Urothelium cell line (cell line): ENCODE results near the gene CRHR1.
A peak's percentile ranks its signal among the peaks of the same experiment; 100 is the strongest.
"Not testable (repeated sequence)": the region's sequence is repeated elsewhere in the genome, so short reads cannot be mapped to it uniquely, and the experiment has no call there.

Experiments
- DNase-seq: peaks from one replicate; pipeline ENCODE4 v3.0.0; 2011; ENCODE audit warnings: low spot score, mixed read lengths
- FAIRE-seq: peaks from 2 replicates; lab custom pipeline; 2011; peaks lifted over from hg19 to GRCh38; lab: Jason Lieb, UNC

Gene CRHR1

DNA sequence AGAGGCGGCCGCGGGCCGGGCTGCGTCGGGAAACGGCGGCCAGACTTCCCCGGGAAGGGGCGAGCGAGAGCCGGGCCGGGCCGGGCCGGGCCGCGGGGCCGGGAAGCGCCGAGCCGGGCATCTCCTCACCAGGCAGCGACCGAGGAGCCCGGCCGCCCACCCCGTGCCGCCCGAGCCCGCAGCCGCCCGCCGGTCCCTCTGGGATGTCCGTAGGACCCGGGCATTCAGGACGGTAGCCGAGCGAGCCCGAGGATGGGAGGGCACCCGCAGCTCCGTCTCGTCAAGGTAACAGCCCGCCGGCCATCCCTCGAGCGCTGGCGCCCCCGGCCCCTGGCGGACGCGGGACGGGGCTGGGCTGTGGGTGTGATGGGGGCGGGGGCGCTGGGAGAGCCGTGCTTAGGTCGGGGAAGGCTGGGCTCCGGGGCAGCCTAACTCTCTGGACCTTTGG is at the start of gene CRHR1:
Gene CRHR1 (plus strand): TSS at position 28 of the 448 bp plus-strand sequence. CDS start 225 bp downstream, at position 253.
- no peak for FAIRE-seq
- DNase-seq: no peak

GRCh38 chr17:45734598-45734997 is 49.5 kb upstream of the CRHR1 start:
- FAIRE-seq: no peak
- DNase-seq: no peak

DNA sequence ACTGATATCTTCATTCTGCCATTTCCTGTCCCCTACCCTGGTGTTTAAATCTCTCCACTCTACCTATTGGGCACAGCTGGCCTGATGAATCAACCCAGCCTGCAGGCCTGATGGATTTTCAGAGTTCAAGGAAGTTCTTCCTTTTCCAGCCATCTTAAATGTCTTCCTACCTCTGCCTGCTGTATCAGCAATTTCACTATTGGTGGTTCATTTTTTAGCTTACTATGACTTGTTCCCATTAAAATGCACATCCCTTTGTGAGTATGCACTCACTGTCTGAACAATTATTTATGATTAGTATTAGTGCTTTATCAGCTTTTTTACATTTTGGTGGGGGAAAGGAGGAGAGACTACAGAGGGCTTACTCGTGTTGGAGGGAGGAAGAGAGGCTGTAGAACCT is 48.6 kb upstream of the CRHR1 start:
- no peak for DNase-seq
- no peak for FAIRE-seq

DNA sequence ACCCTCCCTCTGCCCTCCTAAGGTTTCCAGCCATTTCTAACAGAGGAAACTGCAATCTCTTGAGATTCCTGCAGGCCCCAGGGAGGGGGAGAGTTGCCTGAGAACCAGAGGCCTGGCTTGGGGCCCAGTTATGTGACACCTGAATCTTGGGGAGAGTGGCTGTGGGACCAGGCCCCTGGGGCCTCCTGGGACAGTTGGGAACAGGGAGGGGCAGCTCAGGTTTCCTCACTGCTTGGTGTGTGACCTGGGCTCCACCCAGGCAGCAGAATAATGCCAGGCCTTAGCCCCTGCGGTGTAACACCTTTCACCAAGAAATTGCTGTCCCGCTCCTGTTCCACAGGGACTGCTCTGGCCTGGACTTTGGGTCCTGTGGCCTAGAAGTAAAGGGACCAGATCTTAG is 44.3 kb upstream of the CRHR1 start:
- FAIRE-seq: no peak
- no peak for DNase-seq

GRCh38 chr17:45740553-45741330 is 43.4 kb upstream of the CRHR1 start:
- FAIRE-seq: no peak
- peak; percentile 39 for DNase-seq

GRCh38 chr17:45742251-45742650 is 41.9 kb upstream of the CRHR1 start:
- DNase-seq (no peak), FAIRE-seq (peak; percentile 65)

GRCh38 chr17:45743626-45744326 is 40.3 kb upstream of the CRHR1 start:
- no peak for FAIRE-seq
- no peak for DNase-seq

DNA sequence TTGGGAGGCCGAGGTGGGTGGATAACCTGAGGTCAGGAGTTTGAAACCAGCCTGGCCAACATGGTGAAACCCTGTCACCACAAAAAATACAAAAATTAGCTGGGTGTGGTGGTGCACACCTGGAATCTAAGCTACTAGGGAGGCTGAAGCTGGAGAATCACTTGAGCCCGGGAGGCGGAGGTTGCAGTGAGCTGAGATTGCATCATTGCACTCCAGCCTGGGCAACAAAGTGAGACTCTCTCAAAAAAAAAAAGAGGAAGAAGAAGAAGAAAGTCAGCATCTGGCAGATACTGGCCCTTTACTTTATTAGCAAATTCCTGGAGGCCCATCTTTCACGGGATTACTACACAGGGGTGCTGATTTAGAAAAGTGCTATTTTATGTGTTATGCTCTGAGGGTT is 39.3 kb upstream of the CRHR1 start:
- FAIRE-seq: not testable (repeated sequence)

DNA sequence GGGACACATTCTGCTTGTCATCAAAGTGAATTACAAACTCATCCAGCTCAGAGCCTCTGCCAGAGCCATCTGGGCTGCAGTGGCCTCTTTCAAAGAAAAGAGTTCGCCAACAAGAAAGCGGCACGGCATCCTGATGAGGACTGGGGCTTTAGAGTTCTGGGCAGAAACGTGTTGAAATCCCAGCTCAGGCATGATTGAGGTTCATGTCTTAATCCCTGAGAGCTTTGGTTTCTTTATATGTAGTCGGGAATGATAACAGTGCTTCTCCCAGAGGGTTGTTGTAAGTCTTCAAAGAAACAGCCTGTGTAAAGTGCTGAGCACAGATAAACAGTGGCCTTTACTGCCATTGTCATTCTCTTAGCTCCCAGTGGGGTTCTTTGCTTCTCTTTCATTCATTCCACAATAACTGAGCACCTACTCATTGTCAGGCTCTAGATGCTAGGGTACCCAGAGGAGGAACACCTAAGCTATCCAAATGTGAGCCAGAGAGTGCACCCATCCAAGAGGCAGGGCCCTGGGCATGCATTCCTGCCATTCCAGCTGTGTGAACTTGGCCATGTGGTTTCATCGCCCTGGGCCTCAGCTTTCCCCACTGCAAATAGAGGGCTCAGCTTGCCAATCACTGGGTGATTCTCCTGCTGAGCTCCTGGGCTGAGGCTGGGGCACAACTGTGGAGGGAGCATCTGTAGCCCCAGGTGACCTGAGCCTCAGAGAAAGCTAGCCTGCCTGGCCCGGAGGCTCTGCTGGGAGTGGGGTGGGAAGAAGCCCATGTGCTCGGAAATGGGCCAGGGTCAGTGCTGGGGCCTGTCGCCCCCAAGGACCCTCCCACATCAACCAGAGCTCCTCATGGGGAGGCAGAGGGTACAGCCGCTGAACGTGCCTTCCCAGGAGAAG is 38.3 kb upstream of the CRHR1 start:
- DNase-seq: no peak
- FAIRE-seq: no peak

More for the DNA sequence above, 39.3 kb upstream of the CRHR1 start:
- DNase-seq: not testable (repeated sequence)

GRCh38 chr17:45747911-45748310 is 36.2 kb upstream of the CRHR1 start:
- DNase-seq (no peak), FAIRE-seq (no peak)

DNA sequence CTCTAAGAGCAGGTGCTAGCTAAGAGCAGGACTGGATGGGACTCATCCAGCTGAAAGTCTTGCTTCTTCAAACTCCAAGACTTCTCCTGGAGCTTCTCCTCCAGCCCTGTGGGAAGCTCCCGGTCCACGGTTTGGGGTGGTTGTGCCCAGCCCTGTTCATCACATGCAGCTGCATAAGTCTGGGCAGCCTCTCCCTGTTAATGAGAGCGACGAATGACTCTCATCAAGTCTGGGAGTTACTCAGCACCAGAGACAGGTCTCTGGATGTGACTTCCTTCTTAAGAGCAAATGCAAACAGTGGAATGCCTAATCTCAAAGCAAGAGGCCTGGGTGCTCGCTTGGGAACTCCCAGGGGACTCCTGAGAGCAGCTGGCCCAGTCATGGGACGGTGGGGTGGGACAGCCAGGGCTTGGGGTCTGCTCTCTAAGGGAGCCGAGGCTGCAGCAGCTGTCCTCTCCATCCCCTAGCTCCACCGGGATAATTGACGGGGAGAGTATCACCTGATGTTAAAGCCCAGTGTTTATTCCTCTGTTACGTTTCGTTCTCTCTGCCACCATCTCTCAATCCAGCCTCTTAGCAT is 35.3 kb upstream of the CRHR1 start:
- DNase-seq: no peak

DNA sequence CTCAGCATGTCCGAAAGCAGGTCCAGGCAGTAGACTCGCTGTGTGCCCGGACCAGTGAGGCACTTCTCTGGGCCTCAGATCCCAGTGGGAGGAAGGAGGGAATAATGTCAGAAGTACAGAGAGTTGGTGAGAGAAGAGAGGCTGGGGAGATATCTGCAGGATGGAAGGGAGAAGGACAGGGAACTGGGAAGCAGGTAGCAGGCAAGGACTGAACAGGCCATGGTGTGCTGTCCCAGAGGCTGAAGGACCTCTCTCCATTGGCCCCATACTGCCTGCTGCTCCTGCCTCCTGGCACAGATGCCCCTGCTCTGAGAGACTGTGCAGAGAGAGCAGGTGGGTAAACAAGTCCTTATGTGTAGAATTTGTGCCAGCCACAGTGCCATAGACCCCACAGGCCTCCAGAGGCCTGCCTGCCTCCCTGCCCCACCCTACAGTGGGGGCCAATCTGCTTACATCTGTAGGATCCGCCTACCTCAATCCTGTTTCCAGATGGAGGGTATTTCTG is 34.2 kb upstream of the CRHR1 start:
- no peak for DNase-seq

More for the DNA sequence above, 35.3 kb upstream of the CRHR1 start:
- no peak for FAIRE-seq

GRCh38 chr17:45750779-45751440 is 33.2 kb upstream of the CRHR1 start:
- no peak for FAIRE-seq
- DNase-seq: no peak

More for the DNA sequence above, 34.2 kb upstream of the CRHR1 start:
- FAIRE-seq: no peak

DNA sequence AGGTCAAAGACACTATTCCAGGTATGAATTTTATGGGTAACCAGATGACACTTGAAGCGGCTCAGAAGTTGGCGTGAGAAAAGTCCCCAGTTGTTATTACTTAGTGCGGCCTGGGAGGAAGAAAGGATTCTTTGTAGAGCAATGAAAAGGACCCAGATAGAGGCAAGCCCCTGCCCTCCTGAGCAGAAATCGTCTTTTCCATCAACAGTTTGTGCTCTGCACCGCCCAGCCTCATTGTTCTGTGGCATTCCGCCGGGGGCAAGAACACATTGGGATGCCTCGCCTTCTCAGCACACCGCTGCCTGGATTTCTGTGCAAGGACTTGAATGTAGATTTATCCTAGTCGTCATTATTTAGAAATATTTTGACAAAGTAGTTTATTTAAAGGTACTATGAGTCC is 32.7 kb upstream of the CRHR1 start:
- FAIRE-seq (no peak), DNase-seq (no peak)

- no peak for FAIRE-seq
- no peak for DNase-seq
Observed at GRCh38 chr17:45752246-45752645, 31.9 kb upstream of the CRHR1 start.

DNA sequence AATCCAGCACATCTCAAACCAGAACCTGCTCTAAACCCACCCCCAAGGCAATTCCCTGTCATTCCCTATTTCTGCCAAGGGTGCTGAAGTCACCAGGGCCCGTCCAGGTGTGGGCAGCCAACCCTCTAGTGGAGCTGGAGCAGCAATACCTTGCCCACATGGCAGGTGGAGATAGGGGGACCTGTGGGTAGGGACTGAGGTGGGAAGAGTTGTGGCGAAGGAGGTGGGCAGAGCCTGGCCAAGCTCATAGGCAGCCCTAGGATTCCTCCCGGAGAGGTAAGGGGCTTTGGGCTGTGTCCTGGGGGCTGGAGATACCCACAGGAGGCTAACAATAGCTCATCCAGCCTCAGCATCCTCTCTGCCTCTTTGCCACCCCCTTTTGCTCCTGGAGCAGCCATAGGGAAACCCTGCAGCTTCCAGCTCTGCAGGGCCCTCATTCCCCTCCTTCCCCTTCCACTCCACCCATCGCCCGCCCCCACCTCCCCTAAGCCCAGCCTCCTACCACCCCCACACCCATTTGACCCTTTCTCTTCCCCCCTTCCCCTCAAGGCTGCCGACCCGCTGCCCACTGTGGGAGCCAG is 30.4 kb upstream of the CRHR1 start:
- FAIRE-seq: no peak
- no peak for DNase-seq

GRCh38 chr17:45755050-45755449 is 29.1 kb upstream of the CRHR1 start:
- FAIRE-seq (peak; percentile 37), DNase-seq (no peak)

DNA sequence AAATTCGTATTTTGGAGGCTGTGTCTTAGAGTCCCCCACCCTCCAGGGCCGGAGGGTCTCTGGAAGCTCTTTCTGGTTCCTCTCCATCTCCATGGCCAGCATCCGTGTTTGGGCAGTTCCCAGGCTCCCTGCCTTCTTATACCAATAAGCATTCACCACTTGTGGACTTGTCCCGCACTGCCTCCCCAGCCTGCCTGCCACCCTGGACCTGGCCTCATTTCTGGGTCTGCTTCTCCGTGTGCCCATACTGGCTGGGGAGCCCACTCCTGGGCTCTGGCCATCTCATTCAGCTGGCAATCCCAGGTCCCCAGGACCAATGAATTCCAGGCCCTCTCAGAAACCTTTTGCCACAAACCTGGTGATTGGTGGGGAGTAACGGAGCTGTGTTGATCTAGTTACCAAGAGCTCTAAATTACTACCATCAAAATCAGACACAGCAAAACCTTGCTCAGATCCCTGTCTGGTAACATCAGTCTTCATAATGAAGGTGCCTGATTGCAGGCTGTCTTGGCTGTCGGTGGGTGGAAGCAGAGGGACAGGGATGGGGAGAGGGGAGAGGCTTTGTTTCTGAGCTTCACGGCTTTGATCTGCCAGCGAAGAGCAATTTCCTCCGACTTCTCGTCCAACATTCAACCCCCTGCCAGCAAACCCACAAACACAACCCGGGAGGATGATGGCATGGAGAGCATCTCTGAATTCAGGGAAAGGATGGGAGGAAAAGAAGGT is 27.7 kb upstream of the CRHR1 start:
- DNase-seq: no peak
- FAIRE-seq: no peak
